B cell (primary cell): ENCODE data around the gene GCH1.

Experiments used
- CTCF ChIP-seq: fragments of 200-600 bp; IDR thresholded peaks from one replicate; pipeline ENCODE4 v1.8.0; 2022; ENCODE audit warnings: antibody characterized with exemption, mild to moderate bottlenecking
- EZH2 ChIP-seq: IDR thresholded peaks from 2 replicates; pipeline ENCODE4 v1.6.1; 2012; ENCODE audit warnings: borderline replicate concordance, low read depth, mild to moderate bottlenecking, moderate library complexity, low read length; ENCODE audit not compliant: insufficient read depth, poor library complexity, severe bottlenecking

GRCh38 chr14:54807881-54808280 lies 94.7 kb downstream of the GCH1 start:
- TF ChIP-seq CTCF: no peak
- no peak for TF ChIP-seq EZH2
